Measurements from ENCODE around the gene DEXI. TPM values are rescaled to one million over a fixed set of nuclear protein-coding genes. Genes with fewer than 3 reads are reported as not detected.

The DEXI gene
- total and polyA plus RNA-seq, 9 of the 15 experiments (the other 6 are each of a cell fraction or from before 2014, with no cell fraction given) = 2.9 to 40.1 (median 22.0) TPM

DNA sequence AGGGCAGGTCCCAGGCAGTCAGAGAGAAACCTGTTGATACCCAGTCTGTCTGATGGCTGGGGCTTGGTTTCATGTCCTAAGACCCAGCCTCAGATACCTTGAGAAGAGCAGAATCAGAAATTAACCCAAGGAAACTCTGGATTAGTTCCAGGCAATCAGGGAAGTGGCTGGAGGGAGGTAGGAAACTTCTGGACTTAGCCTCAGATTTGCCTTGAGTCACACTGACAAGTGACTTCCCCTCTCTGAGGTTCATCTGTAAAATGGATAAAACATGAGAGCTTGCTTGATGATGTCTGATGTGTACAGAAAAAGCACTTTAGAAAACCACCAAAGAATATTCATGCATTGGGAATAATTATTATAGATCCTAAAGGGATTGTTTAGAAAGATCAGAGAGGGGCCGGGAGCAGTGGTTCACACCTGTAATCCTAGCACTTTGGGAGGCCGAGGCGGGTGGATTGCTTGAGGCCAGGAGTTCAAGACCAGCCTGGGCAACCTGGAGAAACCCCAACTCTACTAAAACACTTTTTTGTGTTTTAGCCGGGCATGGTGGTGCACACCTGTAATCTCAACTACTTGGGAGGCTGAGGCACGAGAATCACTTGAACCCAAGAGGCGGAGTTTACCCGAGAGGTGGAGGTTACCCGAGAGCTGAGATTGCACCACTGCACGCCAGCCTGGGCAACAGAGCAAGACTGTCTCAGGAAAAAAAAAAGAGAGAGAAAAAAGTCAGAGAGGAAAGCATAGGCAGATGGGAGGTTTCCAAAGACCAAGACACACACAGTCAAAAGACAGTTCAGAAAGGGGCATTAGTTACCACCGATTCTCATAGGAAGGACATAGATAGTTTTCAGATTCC is 61.4 kb downstream of the DEXI start:
- H3K4me3 ChIP-seq = no peak overlapping the region
- H2AFZ ChIP-seq (ENCODE audit: low read depth, low read length) = no peak overlapping the region
- ChIA-PET POLR2A (no interaction called here), CTCF (ENCODE audit: low intra/inter-chr PET ratio) (no interaction called here)
- DNase-seq (ENCODE audit: extremely low read depth in 1 of 4, low spot score in 3 of 4) = no peak
- in situ Hi-C loops (cut with MboI) = no loop called here
- TF ChIP-seq, protein P1, sequence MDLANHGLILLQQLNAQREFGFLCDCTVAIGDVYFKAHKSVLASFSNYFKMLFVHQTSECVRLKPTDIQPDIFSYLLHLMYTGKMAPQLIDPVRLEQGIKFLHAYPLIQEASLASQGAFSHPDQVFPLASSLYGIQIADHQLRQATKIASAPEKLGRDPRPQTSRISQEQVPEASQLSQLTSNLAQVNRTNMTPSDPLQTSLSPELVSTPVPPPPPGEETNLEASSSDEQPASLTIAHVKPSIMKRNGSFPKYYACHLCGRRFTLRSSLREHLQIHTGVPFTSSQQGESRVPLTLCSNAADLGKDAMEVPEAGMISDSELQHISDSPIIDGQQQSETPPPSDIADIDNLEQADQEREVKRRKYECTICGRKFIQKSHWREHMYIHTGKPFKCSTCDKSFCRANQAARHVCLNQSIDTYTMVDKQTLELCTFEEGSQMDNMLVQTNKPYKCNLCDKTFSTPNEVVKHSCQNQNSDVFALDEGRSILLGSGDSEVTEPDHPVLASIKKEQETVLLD (IDR thresholded peaks at IDR 0.05) = no peak
- no peak for TF ChIP-seq CCAR2 (IDR thresholded peaks at IDR 0.05; ENCODE audit: low read depth, low read length)
- TF ChIP-seq PHB2 (IDR thresholded peaks at IDR 0.05; ENCODE audit: low read depth) = no peak
- no peak for TF ChIP-seq ADNP (tag; IDR thresholded peaks at IDR 0.05)
- no peak for TF ChIP-seq THRA (IDR thresholded peaks at IDR 0.05)
- TF ChIP-seq, protein P2, sequence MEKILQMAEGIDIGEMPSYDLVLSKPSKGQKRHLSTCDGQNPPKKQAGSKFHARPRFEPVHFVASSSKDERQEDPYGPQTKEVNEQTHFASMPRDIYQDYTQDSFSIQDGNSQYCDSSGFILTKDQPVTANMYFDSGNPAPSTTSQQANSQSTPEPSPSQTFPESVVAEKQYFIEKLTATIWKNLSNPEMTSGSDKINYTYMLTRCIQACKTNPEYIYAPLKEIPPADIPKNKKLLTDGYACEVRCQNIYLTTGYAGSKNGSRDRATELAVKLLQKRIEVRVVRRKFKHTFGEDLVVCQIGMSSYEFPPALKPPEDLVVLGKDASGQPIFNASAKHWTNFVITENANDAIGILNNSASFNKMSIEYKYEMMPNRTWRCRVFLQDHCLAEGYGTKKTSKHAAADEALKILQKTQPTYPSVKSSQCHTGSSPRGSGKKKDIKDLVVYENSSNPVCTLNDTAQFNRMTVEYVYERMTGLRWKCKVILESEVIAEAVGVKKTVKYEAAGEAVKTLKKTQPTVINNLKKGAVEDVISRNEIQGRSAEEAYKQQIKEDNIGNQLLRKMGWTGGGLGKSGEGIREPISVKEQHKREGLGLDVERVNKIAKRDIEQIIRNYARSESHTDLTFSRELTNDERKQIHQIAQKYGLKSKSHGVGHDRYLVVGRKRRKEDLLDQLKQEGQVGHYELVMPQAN (IDR thresholded peaks at IDR 0.05; ENCODE audit: borderline replicate concordance) = no peak
- no peak for TF ChIP-seq GATAD2B (IDR thresholded peaks at IDR 0.05; ENCODE audit: borderline replicate concordance)
- H4K20me1 ChIP-seq (replicated peaks; ENCODE audit: control insufficient read depth, insufficient read depth, low read length) = peaks cover 3% of the 10 kb centered on the region; the same call in 1 of the 2 replicates
- peaks cover 4 to 8% of the 10 kb centered on the region in 2 experiments; a peak in 3 of 5 replicates for H3K4me1 ChIP-seq (replicated peaks in 1 of 2; ENCODE audit: control insufficient read depth in 2 of 2, insufficient read depth in 2 of 2, low read length in 2 of 2)
- H3K27me3 ChIP-seq (ENCODE audit: control insufficient read depth in 2 of 2, insufficient read depth in 2 of 2, low read length in 2 of 2) = peaks cover 38 to 51% of the 10 kb centered on the region in 2 experiments
- intact Hi-C loops (cut with micrococcal nuclease) = no loop called here
- no peak overlapping the region for H3K9ac ChIP-seq (ENCODE audit: insufficient read depth in 1 of 2, low read depth in 2 of 2, low read length in 2 of 2)
- no peak for ATAC-seq
- FAIRE-seq = no peak
- no peaks in the 10 kb centered on the region for H3K79me2 ChIP-seq (ENCODE audit: control insufficient read depth, insufficient read depth, low read length)
- 1% methylated on average over 10 of the region's 10 CpGs for WGBS (ENCODE audit: insufficient coverage, low coverage, missing lambda C conversion rate)
- no peak overlapping the region for H3K4me2 ChIP-seq (ENCODE audit: insufficient read depth, low read length)
- H3K9me1 ChIP-seq (ENCODE audit: control insufficient read depth, insufficient read depth, low read length) = no peaks in the 10 kb centered on the region
- H3K27ac ChIP-seq (ENCODE audit: extremely low read depth, low read depth, low read length) = no peak overlapping the region
- H3K36me3 ChIP-seq (ENCODE audit: control insufficient read depth, insufficient read depth, low read length) = no peaks in the 10 kb centered on the region
- no peaks in the 10 kb centered on the region for H3K9me3 ChIP-seq (replicated peaks; ENCODE audit: control insufficient read depth, insufficient read depth, low read depth, low read length)
- no TSS peak for BruUV-seq (replicated peaks)

Data from K562 (cell line).